HepG2 (cell line): Measurements from ENCODE around the gene GNAI2. TPM values are rescaled to one million over a fixed set of nuclear protein-coding genes. Genes with fewer than 3 reads are reported as not detected.

ENCODE experiments used
- ARID5B ChIP-seq: IDR thresholded peaks from 2 replicates; pipeline ENCODE4 v1.4.0; 2020; ENCODE audit warnings: mild to moderate bottlenecking, missing genetic modification reagents
- DNMT1 ChIP-seq: sonication (generic); formaldehyde crosslinking; IDR thresholded peaks from 2 replicates; pipeline ENCODE4 v1.5.1; 2020; ENCODE audit warnings: mild to moderate bottlenecking, missing genetic modification reagents
- EHMT2 ChIP-seq: fragments of 200-600 bp; sonication (generic); IDR thresholded peaks from 2 replicates; pipeline ENCODE4 v1.7.0; 2017; ENCODE audit warnings: antibody characterized with exemption, low read depth, low read length, borderline replicate concordance
- JUN ChIP-seq: sonication (generic); formaldehyde crosslinking; IDR thresholded peaks from 2 replicates; pipeline ENCODE4 v1.4.0; 2020; ENCODE audit warnings: mild to moderate bottlenecking, missing genetic modification reagents
- RNF2 ChIP-seq: fragments of 450-650 bp; conservative IDR thresholded peaks from 2 replicates; pipeline ENCODE4 v1.6.1; 2016; ENCODE audit warnings: low read depth
- SIX1 ChIP-seq: sonication (generic); formaldehyde crosslinking; IDR thresholded peaks from 2 replicates; pipeline ENCODE4 v1.4.0; 2020; ENCODE audit warnings: missing genetic modification reagents, borderline replicate concordance
- SOX13 ChIP-seq, 3 experiments: fragments of 450-650 bp in 1 of 3; sonication (generic) in 1 of 3; formaldehyde crosslinking in 1 of 3; IDR thresholded peaks in 2 of 3; conservative IDR thresholded peaks in 1 of 3; 2 replicates each; pipeline versions ENCODE4 v1.5.0 to v1.6.1; 2016 to 2020; ENCODE audit warnings: antibody characterized with exemption in 1 of 3, mild to moderate bottlenecking in 1 of 3, missing compliant biosample characterization in 1 of 3, missing genetic modification reagents in 1 of 3, moderate library complexity in 1 of 3
- SRSF1 ChIP-seq: fragments of 200-400 bp; formaldehyde crosslinking; optimal IDR thresholded peaks from 2 replicates; pipeline ENCODE3; 2017; ENCODE audit warnings: mild to moderate bottlenecking, low read depth, low read length, moderate library complexity
- TBP ChIP-seq: sonication (generic); formaldehyde crosslinking; IDR thresholded peaks from 2 replicates; pipeline ENCODE4 v1.5.0; 2020; ENCODE audit warnings: missing genetic modification reagents
- TEF ChIP-seq: sonication (generic); formaldehyde crosslinking; IDR thresholded peaks from 2 replicates; pipeline ENCODE4 v1.5.0; 2020; ENCODE audit warnings: missing genetic modification reagents
- ZFP41 ChIP-seq: sonication (generic); formaldehyde crosslinking; IDR thresholded peaks from 2 replicates; pipeline ENCODE4 v1.4.0; 2020; ENCODE audit warnings: mild to moderate bottlenecking, missing genetic modification reagents, borderline replicate concordance
- ZNF205 ChIP-seq: IDR thresholded peaks from 2 replicates; pipeline ENCODE4 v1.6.1; 2018; ENCODE audit warnings: missing biosample characterization, missing genetic modification reagents
- ZNF274 ChIP-seq: sonication (generic); formaldehyde crosslinking; IDR thresholded peaks from 2 replicates; pipeline ENCODE4 v1.5.1; 2020; ENCODE audit warnings: mild to moderate bottlenecking, missing genetic modification reagents
- ZNF350 ChIP-seq: sonication (generic); formaldehyde crosslinking; IDR thresholded peaks from 2 replicates; pipeline ENCODE4 v1.4.0; 2020; ENCODE audit warnings: mild to moderate bottlenecking, low read depth, missing genetic modification reagents, borderline replicate concordance
- ZNF674 ChIP-seq: sonication (generic); formaldehyde crosslinking; IDR thresholded peaks from 2 replicates; pipeline ENCODE4 v1.5.0; 2020; ENCODE audit warnings: low read depth, mild to moderate bottlenecking, missing genetic modification reagents
- ZNF720 ChIP-seq: sonication (generic); formaldehyde crosslinking; IDR thresholded peaks from 2 replicates; pipeline ENCODE4 v1.4.0; 2020; ENCODE audit warnings: missing genetic modification reagents
- ZNF816 ChIP-seq: sonication (generic); formaldehyde crosslinking; IDR thresholded peaks from 2 replicates; pipeline ENCODE4 v1.8.0; 2022; ENCODE audit warnings: missing genetic modification reagents, mild to moderate bottlenecking, borderline replicate concordance
- ZSCAN25 ChIP-seq: sonication (generic); formaldehyde crosslinking; IDR thresholded peaks from 2 replicates; pipeline ENCODE4 v1.8.0; 2022; ENCODE audit warnings: mild to moderate bottlenecking, missing genetic modification reagents
- polyA plus RNA-seq, 8 experiments: library from polyadenylated mRNA; depleted of rRNA in 3 of 8; stranded (reverse) in 7 of 8; unstranded in 1 of 8; fragments of >200 nt; fragmentation: Illumina TruSeq in 4 of 8; extraction: Trizol in 4 of 8; gene quantifications; 2 replicates each; pipeline versions ENCODE4 v1.2.1 to v1.2.3, GENCODE V29; 2011 to 2016; ENCODE audit warnings: low read depth in 4 of 8, missing spikeins in 1 of 8, mixed read lengths in 1 of 8; ENCODE audit not compliant: insufficient read depth in 1 of 8
- total RNA-seq, 5 experiments: library from RNA; depleted of rRNA; stranded (reverse); fragments of >200 nt; fragmentation: Illumina TruSeq; extraction: Trizol; gene quantifications; 2 replicates each; pipeline ENCODE4 v1.2.3, GENCODE V29; 2016; ENCODE audit warnings: low read depth in 1 of 5
- TF ChIP-seq, protein P1 (sequence below): IDR thresholded peaks from 2 replicates; pipeline ENCODE4 v1.6.1; 2016; ENCODE audit warnings: low read depth, control low read depth
- TF ChIP-seq, protein P2 (sequence below): sonication (generic); formaldehyde crosslinking; IDR thresholded peaks from 2 replicates; pipeline ENCODE4 v1.4.0; 2020; ENCODE audit warnings: mild to moderate bottlenecking, low read depth, missing genetic modification reagents

GNAI2 gene
- total and polyA plus RNA-seq, 2 of the 13 experiments (the other 11 are each of a cell fraction or from before 2014, with no cell fraction given): 51.1 to 66.2 TPM

DNA sequence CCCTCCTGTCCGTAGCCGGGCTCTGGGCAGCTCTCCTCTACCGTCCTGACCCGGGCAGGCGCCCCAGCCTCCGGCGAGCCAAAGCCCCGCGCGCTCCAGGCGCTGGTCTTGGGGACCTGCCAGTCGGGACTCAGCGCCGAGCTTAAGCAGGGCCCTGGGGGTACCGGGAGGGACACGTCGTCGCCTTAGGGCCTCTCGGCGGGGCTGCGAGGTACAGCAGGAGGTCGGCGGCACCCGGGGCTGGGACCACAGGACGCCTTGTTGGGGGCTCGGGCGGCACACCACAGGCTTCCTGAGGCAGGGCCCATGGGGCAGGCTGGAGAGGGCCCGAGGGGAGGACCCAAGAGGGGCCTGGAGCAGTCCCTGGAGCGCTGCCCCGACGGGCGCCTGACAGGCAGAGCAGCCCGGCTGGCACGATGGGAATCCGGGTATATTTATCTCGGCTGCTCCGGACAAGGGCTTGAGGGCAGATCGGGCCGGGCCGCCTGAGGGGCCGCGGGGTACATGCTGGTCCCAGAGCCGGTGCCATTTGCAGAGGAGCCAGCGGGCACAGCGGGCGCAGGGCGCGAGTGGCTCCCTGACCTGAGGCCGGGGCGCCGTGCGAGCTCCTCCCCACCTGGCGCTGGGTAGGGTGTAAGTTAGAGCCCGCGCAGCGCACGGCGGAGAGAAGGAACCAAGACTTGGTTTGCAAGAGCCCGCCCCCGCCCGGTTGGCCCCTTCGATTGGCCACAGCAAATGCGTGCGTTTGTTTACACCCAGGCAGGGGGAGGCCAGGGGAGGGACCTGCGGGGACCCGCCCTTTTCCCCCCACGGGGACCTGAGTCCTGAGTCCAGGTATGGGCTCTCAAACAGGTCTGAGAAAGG is 30.4 kb upstream of the GNAI2 start (continued):
- TF ChIP-seq ZNF816 (peak; percentile 70; the same call in 1 of the 2 replicates), ZFP41 (CRISPR knock-in tag) (no peak; the same call in 1 of the 2 replicates), TBP (CRISPR knock-in tag) (no peak), ARID5B (CRISPR knock-in tag) (no peak), JUN (CRISPR knock-in tag) (no peak), ZNF274 (CRISPR knock-in tag) (no peak), ZNF350 (CRISPR knock-in tag) (no peak; the same call in 1 of the 2 replicates), SRSF1 (peak; percentile 79), TEF (no peak), SOX13 (IDR thresholded peaks at IDR 0.05) (no peak), SOX13 (CRISPR knock-in tag; conservative IDR thresholded peaks at IDR 0.05 in 1 of 2, IDR thresholded peaks at IDR 0.05 in 1 of 2) (no peak), ZSCAN25 (CRISPR knock-in tag) (peak; percentile 67; the same call in 1 of the 2 replicates), DNMT1 (no peak), RNF2 (no peak), ZNF205 (CRISPR knock-in tag) (no peak), SIX1 (CRISPR knock-in tag) (no peak), ZNF674 (CRISPR knock-in tag) (no peak; the same call in 1 of the 2 replicates), ZNF720 (CRISPR knock-in tag) (no peak), EHMT2 (no peak)
- TF ChIP-seq, protein P1, sequence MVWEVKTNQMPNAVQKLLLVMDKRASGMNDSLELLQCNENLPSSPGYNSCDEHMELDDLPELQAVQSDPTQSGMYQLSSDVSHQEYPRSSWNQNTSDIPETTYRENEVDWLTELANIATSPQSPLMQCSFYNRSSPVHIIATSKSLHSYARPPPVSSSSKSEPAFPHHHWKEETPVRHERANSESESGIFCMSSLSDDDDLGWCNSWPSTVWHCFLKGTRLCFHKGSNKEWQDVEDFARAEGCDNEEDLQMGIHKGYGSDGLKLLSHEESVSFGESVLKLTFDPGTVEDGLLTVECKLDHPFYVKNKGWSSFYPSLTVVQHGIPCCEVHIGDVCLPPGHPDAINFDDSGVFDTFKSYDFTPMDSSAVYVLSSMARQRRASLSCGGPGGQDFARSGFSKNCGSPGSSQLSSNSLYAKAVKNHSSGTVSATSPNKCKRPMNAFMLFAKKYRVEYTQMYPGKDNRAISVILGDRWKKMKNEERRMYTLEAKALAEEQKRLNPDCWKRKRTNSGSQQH (CRISPR knock-in tag): no peak
- TF ChIP-seq, protein P2, sequence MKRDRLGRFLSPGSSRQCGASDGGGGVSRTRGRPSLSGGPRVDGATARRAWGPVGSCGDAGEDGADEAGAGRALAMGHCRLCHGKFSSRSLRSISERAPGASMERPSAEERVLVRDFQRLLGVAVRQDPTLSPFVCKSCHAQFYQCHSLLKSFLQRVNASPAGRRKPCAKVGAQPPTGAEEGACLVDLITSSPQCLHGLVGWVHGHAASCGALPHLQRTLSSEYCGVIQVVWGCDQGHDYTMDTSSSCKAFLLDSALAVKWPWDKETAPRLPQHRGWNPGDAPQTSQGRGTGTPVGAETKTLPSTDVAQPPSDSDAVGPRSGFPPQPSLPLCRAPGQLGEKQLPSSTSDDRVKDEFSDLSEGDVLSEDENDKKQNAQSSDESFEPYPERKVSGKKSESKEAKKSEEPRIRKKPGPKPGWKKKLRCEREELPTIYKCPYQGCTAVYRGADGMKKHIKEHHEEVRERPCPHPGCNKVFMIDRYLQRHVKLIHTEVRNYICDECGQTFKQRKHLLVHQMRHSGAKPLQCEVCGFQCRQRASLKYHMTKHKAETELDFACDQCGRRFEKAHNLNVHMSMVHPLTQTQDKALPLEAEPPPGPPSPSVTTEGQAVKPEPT (CRISPR knock-in tag): no peak
